Astrocyte of the hippocampus (primary cell): ENCODE measurements around the gene ARHGAP33.

ENCODE experiments used
- DNase-seq: peaks from one replicate; pipeline ENCODE4 v3.0.0; 2011; ENCODE audit warnings: low read depth, low spot score

ARHGAP33 gene, protein sequence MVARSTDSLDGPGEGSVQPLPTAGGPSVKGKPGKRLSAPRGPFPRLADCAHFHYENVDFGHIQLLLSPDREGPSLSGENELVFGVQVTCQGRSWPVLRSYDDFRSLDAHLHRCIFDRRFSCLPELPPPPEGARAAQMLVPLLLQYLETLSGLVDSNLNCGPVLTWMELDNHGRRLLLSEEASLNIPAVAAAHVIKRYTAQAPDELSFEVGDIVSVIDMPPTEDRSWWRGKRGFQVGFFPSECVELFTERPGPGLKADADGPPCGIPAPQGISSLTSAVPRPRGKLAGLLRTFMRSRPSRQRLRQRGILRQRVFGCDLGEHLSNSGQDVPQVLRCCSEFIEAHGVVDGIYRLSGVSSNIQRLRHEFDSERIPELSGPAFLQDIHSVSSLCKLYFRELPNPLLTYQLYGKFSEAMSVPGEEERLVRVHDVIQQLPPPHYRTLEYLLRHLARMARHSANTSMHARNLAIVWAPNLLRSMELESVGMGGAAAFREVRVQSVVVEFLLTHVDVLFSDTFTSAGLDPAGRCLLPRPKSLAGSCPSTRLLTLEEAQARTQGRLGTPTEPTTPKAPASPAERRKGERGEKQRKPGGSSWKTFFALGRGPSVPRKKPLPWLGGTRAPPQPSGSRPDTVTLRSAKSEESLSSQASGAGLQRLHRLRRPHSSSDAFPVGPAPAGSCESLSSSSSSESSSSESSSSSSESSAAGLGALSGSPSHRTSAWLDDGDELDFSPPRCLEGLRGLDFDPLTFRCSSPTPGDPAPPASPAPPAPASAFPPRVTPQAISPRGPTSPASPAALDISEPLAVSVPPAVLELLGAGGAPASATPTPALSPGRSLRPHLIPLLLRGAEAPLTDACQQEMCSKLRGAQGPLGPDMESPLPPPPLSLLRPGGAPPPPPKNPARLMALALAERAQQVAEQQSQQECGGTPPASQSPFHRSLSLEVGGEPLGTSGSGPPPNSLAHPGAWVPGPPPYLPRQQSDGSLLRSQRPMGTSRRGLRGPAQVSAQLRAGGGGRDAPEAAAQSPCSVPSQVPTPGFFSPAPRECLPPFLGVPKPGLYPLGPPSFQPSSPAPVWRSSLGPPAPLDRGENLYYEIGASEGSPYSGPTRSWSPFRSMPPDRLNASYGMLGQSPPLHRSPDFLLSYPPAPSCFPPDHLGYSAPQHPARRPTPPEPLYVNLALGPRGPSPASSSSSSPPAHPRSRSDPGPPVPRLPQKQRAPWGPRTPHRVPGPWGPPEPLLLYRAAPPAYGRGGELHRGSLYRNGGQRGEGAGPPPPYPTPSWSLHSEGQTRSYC

GRCh38 chr19:35775298-35776101 lies at the start of gene ARHGAP33:
Gene ARHGAP33, plus strand, starts transcription at chr19:35775564. Its CDS starts 95 bp downstream, at chr19:35775659.
- DNase-seq, result peak; percentile 99

- no peak for DNase-seq
Measured at GRCh38 chr19:35727053-35727955, 48.1 kb upstream of the ARHGAP33 start.

- no peak for DNase-seq
Measured at GRCh38 chr19:35727956-35728706, 47.2 kb upstream of the ARHGAP33 start.

- no peak for DNase-seq
Measured at GRCh38 chr19:35729021-35729420, 46.3 kb upstream of the ARHGAP33 start.

GRCh38 chr19:35729763-35730162 lies 45.6 kb upstream of the ARHGAP33 start:
- DNase-seq, result no peak

DNA sequence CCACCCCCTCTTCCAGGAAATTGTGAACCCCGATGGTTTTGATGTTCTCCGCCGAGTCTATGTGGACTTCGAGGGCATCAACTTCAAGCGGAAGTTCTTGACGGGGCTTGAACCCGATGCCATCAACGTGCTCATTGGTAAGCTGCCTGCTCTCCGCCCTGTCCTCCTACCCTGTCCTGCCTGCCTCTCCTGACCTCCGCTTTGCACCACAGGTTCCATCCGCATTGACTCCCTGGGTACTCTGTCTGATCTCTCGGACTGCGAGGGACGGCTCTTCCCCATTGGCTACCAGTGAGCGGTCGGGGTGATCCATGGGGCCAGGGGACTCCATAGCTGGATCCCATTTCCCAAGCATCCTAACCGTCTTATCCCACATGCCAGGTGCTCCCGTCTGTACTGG lies 45.0 kb upstream of the ARHGAP33 start:
- DNase-seq, result no peak

- DNase-seq, result no peak
Measured at GRCh38 chr19:35731353-35731752, 44.0 kb upstream of the ARHGAP33 start.

DNA sequence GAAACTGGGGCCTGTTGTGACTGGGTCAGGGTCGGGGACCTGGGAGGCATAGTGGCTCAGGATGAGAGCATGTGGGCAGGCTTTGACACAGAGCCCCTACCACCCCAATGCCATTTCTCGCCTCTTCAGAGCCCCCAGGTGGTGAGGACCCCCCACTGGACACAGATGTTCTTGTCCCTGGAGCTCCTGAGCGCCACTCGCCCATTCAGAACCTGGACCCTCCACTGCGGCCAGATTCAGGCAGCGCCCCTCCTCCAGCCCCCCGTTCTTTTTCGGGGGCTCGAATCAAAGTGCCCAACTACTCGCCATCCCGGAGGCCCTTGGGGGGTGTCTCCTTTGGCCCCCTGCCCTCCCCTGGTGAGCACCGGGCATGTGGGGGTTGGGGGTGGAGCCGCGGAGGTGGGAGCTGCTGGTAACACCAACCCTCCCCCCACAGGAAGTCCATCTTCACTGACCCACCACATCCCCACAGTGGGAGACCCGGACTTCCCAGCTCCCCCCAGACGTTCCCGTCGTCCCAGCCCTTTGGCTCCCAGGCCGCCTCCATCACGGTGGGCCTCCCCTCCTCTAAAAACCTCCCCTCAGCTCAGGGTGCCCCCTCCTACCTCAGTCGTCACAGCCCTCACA lies 43.5 kb upstream of the ARHGAP33 start:
- DNase-seq, result no peak

DNA sequence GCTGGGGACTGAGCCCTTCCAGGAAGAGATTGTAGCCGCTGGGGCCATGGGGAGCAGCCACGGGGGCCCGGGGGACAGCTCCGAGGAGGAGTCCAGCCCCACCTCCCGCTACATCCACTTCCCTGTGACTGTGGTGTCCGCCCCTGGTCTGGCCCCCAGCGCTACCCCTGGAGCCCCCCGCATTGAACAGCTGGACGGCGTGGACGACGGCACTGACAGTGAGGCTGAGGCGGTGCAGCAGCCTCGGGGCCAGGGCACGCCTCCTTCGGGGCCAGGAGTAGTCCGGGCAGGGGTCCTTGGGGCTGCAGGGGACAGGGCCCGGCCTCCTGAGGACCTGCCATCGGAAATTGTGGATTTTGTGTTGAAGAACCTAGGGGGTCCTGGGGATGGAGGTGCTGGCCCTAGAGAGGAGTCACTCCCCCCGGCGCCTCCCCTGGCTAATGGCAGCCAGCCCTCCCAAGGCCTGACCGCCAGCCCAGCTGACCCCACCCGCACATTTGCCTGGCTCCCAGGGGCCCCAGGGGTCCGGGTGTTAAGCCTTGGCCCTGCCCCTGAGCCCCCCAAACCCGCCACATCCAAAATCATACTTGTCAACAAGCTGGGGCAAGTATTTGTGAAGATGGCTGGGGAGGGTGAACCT lies 42.7 kb upstream of the ARHGAP33 start:
- no peak for DNase-seq

DNA sequence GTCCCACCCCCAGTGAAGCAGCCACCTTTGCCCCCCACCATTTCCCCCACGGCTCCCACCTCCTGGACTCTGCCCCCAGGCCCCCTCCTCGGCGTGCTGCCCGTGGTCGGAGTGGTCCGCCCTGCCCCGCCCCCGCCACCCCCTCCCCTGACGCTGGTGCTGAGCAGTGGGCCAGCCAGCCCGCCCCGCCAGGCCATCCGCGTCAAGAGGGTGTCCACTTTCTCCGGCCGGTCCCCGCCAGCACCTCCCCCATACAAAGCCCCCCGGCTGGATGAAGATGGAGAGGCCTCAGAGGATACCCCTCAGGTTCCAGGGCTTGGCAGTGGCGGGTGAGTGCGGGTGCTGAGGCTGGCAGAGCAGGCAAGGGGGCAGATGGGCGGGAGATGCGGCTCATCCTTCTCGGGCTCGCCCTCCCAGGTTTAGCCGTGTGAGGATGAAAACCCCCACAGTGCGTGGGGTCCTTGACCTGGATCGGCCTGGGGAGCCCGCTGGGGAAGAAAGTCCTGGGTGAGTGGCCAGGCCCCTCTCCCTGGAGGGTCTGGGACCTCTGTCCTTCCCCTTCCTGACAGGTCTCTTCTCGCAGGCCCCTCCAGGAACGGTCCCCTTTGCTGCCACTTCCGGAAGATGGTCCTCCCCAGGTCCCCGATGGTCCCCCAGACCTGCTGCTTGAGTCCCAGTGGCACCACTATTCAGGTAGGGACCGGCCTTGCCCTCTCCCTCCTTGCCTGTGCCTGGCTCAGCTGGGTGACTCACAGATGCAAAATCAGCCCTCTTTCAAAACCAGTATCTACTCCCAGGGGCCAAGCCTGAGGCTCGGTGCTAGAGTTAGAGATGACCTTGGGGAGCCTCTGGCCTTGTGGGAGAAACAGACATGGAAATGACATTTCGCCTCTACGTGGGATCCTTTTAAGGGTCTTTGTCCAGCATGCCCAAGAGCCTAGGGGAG lies 41.9 kb upstream of the ARHGAP33 start:
- no peak for DNase-seq

DNA sequence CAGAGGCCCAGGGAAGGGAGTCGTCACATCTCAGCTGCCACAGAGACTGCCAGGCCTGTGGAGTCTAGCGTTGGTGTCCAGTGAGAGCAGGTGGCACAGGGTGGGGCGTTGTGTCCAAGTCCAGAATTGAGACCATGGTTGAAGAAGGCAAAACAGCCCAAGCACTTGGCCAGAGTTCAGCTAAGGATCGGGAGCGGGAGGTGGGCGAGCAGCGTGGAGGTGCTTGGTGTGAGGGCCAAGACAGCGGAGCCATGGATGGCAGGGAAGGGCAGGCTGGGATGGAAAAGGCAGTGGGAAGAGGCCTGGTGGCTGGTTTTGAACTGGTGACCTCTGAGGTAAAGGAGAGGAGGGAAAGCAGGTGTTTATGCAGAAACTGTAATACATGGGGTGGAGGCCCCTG lies 41.1 kb upstream of the ARHGAP33 start:
- DNase-seq, result no peak

DNA sequence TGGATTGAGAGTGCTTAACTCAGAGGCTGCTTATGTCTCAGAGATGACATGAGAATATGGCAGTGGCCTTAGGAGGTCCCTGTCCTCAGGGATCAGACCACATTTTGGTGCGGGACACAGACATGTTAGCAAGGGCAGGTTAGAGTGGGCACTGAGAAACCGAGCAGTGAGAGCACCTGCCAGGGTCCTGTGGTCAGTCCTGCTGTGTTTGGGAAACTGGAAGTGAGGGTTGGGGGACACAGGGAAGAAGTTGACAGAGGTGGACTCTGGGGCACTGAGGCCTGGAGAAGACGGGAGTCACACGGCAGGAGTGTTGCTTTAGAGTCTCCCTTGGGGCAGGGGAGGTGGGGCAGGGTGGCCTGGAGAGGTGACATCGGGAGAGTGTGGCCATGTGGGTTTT lies 40.5 kb upstream of the ARHGAP33 start:
- DNase-seq, result no peak

DNA sequence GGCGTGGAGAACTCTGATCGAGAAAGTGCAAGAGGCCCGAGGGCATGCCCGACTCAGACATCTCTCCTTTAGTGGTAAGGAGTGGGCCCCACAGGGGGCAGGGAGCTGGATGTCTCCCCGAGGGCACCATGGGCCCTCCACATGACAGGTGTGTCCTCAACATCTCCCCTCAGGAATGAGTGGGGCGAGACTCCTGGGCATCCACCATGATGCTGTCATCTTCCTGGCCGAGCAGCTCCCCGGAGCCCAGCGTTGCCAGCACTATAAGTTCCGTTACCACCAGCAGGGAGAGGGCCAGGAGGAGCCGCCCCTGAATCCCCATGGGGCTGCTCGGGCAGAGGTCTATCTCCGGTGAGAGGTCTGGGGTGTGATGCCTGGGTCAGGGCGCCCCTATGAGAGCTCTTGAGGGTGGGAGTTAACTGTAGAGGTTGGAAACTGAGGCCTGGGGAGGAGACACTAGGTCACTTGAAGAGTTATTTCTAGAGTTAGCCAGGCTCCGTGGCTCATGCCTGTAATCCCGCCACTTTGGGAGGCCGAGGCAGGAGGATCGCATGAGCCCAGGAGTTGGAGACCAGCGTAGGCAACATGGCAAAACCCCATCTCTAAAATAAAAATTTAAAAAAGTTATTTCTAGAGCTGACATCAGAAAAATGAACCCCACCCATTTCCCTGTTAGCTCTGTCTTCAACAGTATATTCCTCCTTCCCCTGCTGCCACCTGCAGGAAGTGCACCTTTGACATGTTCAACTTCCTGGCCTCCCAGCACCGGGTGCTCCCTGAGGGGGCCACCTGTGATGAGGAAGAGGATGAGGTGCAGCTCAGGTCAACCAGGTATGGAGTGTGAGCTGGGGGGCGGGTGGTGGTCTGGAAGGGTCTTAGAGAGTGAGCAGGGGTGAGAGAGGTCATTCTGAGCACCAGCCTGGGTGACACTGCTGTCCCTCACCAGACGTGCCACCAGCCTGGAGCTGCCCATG lies 38.2 kb upstream of the ARHGAP33 start:
- no peak for DNase-seq

GRCh38 chr19:35738021-35738886 lies 37.1 kb upstream of the ARHGAP33 start:
- no peak for DNase-seq

DNA sequence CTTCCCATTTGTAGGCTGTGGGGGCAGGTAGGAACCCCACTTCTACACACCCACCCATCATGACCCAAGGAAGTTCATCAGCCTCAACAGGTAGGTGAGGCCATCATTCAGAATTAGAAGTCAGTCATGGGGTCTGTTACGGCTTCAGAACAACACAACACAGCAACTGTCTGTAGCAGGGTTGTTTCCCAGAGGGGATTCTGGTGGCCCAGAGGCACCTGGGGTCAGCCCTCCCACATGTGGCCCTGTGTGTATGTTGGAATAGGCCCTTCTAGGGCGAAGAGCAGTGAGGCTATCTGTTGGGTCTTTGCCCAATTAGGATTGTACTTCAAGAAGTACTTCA lies 36.5 kb upstream of the ARHGAP33 start:
- DNase-seq, result no peak
